ENCODE results near the gene NNAT. TPM values are rescaled to one million over a fixed set of nuclear protein-coding genes. Genes with fewer than 3 reads are reported as not detected.
"Not testable (repeated sequence)": the region's sequence is repeated elsewhere in the genome, so short reads cannot be mapped to it uniquely, and the experiment has no call there.

Gene NNAT
- total RNA-seq, 1 donor from 2014 or later: not detected

GRCh38 chr20:37544386-37544785 is 23.3 kb downstream of the NNAT start:
- H3K27ac Mint-ChIP-seq: no peak overlapping the region
- no peak for DNase-seq (ENCODE audit: low spot score)
- peaks cover 9% of the 10 kb centered on the region for H3K27me3 Mint-ChIP-seq (ENCODE audit: low read depth)
- H3K36me3 Mint-ChIP-seq (ENCODE audit: low read depth): no peaks in the 10 kb centered on the region
- H3K4me1 Mint-ChIP-seq (ENCODE audit: low read depth): no peaks in the 10 kb centered on the region
- H3K4me3 Mint-ChIP-seq (ENCODE audit: low read depth): no peak overlapping the region
- intact Hi-C loops (cut with micrococcal nuclease): no loop called here
- no peaks in the 10 kb centered on the region for H3K9me3 Mint-ChIP-seq

DNA sequence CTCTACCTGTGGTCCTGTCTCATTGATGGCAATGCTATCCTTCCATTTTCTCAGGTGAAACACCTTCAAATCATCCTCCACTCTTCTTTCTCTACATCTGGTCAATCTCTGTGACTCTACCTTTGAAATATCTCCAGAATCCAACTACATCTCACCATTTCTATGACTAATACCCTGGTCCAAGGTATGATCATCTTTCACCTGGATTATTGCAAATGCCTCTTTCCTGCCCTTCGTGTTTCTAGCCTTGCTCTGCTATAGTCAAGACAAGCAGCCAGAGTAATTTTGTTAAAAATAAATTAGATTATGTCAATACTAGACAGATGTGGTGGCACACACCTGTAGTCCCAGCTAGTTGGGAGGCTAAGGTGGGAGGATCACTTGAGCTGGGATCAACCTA is 24.5 kb downstream of the NNAT start:
- Mint-ChIP-seq H3K9me3 (no peaks in the 10 kb centered on the region), H3K4me1 (ENCODE audit: low read depth) (no peaks in the 10 kb centered on the region), H3K27ac (no peak overlapping the region), H3K27me3 (ENCODE audit: low read depth) (peaks cover 7% of the 10 kb centered on the region), H3K36me3 (ENCODE audit: low read depth) (no peaks in the 10 kb centered on the region), H3K4me3 (ENCODE audit: low read depth) (no peak overlapping the region)
- intact Hi-C loops (cut with micrococcal nuclease): no loop called here
- DNase-seq (ENCODE audit: low spot score): no peak

DNA sequence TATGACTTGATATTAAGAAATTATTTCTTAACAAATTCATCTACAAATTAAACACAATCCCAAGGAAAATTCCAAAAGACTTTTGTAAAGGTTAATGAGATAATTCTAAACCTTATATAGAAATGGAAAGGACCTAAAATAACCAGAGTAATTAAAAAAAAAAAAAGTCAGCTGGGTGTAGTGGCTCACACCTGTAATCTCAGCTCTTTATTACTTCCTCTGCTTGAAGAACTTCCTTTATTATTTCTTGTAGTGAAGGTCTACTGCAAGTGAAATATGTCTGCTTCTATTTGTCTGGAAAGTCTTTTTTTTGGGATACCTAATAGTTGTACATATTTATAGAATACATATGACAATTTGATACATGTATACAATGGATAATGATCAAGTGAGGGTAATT is 26.9 kb downstream of the NNAT start:
- H3K9me3 Mint-ChIP-seq: no peaks in the 10 kb centered on the region
- H3K4me3 Mint-ChIP-seq (ENCODE audit: low read depth): no peak overlapping the region
- peaks cover 21% of the 10 kb centered on the region for H3K27me3 Mint-ChIP-seq (ENCODE audit: low read depth)
- H3K27ac Mint-ChIP-seq: no peak overlapping the region
- no peaks in the 10 kb centered on the region for H3K36me3 Mint-ChIP-seq (ENCODE audit: low read depth)
- H3K4me1 Mint-ChIP-seq (ENCODE audit: low read depth): peaks cover 4% of the 10 kb centered on the region
- intact Hi-C loops (cut with micrococcal nuclease): no loop called here
- no peak for DNase-seq (ENCODE audit: low spot score)

DNA sequence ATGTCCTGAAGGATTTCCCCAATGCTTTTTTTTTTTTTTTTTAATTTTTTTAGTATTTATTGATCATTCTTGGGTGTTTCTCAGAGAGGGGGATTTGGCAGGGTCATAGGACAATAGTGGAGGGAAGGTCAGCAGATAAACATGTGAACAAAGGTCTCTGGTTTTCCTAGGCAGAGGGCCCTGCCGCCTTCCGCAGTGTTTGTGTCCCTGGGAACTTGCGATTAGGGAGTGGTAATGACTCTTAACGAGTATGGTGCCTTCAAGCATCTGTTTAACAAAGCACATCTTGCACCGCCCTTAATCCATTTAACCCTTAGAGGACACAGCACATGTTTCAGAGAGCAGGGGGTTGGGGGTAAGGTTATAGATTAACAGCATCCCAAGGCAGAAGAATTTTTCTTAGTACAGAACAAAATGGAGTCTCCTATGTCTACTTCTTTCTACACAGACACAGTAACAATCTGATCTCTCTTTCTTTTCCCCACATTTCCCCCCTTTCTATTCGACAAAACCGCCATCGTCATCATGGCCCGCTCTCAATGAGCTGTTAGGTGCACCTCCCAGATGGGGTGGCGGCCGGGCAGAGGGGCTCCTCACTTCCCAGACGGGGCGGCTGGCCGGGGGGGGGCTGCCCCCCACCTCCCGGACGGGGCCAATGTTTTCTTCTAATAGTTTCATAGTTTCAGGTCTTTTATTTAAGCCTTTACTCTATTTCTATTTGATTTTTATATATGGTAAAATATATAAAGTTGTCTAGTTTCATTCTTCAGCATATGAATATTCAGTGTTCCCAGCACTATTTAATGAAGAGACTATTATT is 29.3 kb downstream of the NNAT start:
- H3K36me3 Mint-ChIP-seq (ENCODE audit: low read depth); H3K4me3 Mint-ChIP-seq (ENCODE audit: low read depth); intact Hi-C loops (cut with micrococcal nuclease); DNase-seq (ENCODE audit: low spot score); H3K9me3 Mint-ChIP-seq; H3K4me1 Mint-ChIP-seq (ENCODE audit: low read depth); H3K27ac Mint-ChIP-seq: not testable (repeated sequence)
- H3K27me3 Mint-ChIP-seq (ENCODE audit: low read depth): peaks cover 18% of the 10 kb centered on the region

DNA sequence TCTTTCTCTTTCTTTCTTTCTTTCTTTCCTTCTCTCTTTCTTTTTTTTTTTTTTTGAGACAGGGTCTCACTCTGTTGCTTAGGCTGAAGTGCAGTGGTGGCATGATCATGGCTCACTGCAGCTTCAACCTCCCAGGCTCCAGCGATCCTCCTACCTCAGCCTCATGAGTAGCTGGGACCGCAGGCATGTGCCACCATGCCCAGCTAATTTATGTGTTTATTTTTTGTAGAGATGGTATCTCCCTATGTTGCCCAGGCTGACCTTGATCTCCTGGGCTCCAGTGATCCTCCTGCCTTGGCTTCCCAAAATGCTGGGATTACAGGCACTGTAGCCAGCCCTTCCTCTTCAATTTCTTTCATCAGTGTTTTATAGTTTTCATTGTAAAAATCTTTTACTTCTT is 30.6 kb downstream of the NNAT start:
- intact Hi-C loops (cut with micrococcal nuclease); H3K4me1 Mint-ChIP-seq (ENCODE audit: low read depth); H3K4me3 Mint-ChIP-seq (ENCODE audit: low read depth); H3K9me3 Mint-ChIP-seq; DNase-seq (ENCODE audit: low spot score); H3K36me3 Mint-ChIP-seq (ENCODE audit: low read depth); H3K27ac Mint-ChIP-seq: not testable (repeated sequence)
- H3K27me3 Mint-ChIP-seq (ENCODE audit: low read depth): peaks cover 21% of the 10 kb centered on the region

- H3K27me3 Mint-ChIP-seq (ENCODE audit: low read depth): peaks cover 28% of the 10 kb centered on the region
- DNase-seq (ENCODE audit: low spot score): no peak
- H3K36me3 Mint-ChIP-seq (ENCODE audit: low read depth): no peaks in the 10 kb centered on the region
- no peak overlapping the region for H3K27ac Mint-ChIP-seq
- H3K9me3 Mint-ChIP-seq: no peaks in the 10 kb centered on the region
- H3K4me3 Mint-ChIP-seq (ENCODE audit: low read depth): no peak overlapping the region
- H3K4me1 Mint-ChIP-seq (ENCODE audit: low read depth): peaks cover 4% of the 10 kb centered on the region
- intact Hi-C loops (cut with micrococcal nuclease): no loop called here
Observed at GRCh38 chr20:37552415-37552814, 31.4 kb downstream of the NNAT start.

DNA sequence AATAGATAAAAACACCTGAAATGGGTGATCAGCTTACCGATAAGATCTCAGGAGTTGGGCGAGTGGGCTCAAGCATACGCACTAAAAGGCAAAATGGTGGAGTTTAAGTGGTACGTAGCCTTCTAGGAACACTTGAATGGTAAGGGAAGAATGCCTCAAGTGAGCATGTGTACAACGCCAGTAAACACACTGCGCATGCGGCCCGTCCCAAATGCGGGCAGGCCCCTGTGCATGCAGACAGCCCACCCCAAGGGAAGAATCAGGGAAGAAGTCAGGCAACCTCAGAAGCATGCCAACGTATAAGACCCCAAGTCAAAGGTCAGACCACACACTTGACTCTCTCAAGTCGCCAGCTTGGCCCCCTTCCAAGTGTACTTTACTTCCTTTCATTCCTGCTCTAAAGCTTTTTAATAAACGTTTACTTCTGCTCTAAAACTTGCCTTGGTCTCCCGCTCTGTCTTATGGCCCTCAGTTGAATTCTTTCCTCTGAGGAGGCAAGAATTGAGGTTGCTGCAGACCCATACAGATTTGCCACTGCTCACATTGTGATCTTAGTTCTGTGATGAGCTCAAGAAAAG is 33.8 kb downstream of the NNAT start:
- H3K4me3 Mint-ChIP-seq (ENCODE audit: low read depth); H3K4me1 Mint-ChIP-seq (ENCODE audit: low read depth); H3K36me3 Mint-ChIP-seq (ENCODE audit: low read depth); intact Hi-C loops (cut with micrococcal nuclease); H3K9me3 Mint-ChIP-seq; H3K27ac Mint-ChIP-seq; DNase-seq (ENCODE audit: low spot score): not testable (repeated sequence)
- peaks cover 28% of the 10 kb centered on the region for H3K27me3 Mint-ChIP-seq (ENCODE audit: low read depth)

DNA sequence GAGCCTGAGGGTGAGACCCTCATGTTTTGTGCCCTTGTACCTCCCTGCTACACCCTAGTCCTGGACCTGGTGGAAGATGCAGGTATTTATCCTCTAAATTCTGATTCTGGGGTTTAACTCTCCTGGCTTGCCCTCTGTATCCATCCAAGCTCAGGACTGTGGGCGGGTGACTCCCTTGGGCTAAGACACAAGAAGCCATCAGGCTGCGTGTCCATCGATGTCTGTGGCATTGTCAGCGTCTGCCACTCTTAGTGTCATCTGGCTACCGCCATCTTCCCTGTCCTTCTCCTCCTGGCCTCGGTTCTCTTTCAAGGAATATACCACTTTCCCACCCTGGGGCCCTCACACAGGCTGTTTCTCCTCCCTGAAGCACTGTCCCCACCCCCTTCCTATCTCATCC is 35.5 kb downstream of the NNAT start:
- Mint-ChIP-seq H3K27ac (no peak overlapping the region), H3K36me3 (ENCODE audit: low read depth) (no peaks in the 10 kb centered on the region), H3K27me3 (ENCODE audit: low read depth) (peaks cover 26% of the 10 kb centered on the region), H3K4me3 (ENCODE audit: low read depth) (no peak overlapping the region), H3K4me1 (ENCODE audit: low read depth) (peaks cover 4% of the 10 kb centered on the region), H3K9me3 (no peaks in the 10 kb centered on the region)
- no peak for DNase-seq (ENCODE audit: low spot score)
- intact Hi-C loops (cut with micrococcal nuclease): no loop called here

DNA sequence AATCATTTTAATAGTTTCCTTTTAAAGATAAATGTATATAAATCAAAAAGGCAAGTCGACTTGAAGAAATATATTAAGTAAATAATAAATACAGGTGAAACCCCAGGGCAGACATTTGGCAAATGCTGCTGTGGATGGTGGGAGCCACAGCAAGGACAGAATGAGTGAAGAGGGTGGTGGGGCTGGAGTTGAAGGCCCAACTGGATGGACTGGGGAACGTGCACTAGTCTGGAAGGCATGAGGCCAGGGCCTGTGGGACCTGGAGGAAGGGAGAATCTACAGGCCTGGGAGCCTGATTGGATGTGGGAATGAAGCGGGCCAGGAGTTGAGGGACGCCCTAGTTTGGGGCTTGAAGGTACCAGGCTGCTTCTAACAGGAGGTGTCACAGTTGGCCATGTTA is 37.3 kb downstream of the NNAT start:
- no peak overlapping the region for H3K27ac Mint-ChIP-seq
- no peaks in the 10 kb centered on the region for H3K4me1 Mint-ChIP-seq (ENCODE audit: low read depth)
- no peak overlapping the region for H3K4me3 Mint-ChIP-seq (ENCODE audit: low read depth)
- DNase-seq (ENCODE audit: low spot score): no peak
- H3K9me3 Mint-ChIP-seq: no peaks in the 10 kb centered on the region
- H3K36me3 Mint-ChIP-seq (ENCODE audit: low read depth): no peaks in the 10 kb centered on the region
- H3K27me3 Mint-ChIP-seq (ENCODE audit: low read depth): peaks cover 13% of the 10 kb centered on the region
- intact Hi-C loops (cut with micrococcal nuclease): no loop called here

- no peaks in the 10 kb centered on the region for H3K9me3 Mint-ChIP-seq
- intact Hi-C loops (cut with micrococcal nuclease): no loop called here
- no peak overlapping the region for H3K4me3 Mint-ChIP-seq (ENCODE audit: low read depth)
- no peaks in the 10 kb centered on the region for H3K36me3 Mint-ChIP-seq (ENCODE audit: low read depth)
- peaks cover 14% of the 10 kb centered on the region for H3K27me3 Mint-ChIP-seq (ENCODE audit: low read depth)
- H3K27ac Mint-ChIP-seq: no peak overlapping the region
- no peak for DNase-seq (ENCODE audit: low spot score)
- H3K4me1 Mint-ChIP-seq (ENCODE audit: low read depth): no peaks in the 10 kb centered on the region
Observed at GRCh38 chr20:37558779-37559178, 37.7 kb downstream of the NNAT start.

DNA sequence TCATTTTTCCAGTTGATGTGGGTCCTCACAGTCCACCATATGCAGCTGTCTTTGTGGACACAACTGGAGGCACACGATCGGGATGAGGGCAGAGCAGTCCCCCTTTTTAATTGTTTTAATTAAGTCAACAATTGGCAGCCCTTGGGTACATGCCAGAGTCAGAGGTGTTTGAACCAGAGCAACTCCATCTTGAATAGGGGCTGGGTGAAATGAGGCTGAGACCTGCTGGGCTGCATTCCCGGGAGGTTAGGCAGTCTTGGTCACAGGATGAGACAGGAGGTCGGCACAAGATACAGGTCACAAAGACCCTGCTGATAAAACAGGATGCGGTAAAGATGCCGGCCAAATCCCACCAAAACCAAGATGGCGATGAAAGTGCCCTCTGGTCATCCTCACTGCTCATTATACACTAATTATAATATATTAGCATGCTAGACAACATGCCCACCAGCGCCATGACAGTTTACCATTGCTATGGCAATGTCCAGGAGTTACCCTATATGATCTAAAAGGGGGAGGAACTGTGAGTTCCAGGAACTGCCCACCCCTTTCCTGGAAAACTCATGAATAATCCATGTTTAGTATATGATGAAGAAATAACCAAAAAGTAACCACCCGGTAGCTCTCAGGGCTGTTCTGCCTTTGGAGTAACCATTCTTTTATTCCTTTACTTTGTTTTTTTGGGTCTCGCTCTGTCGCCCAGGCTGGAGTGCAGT is 38.4 kb downstream of the NNAT start:
- DNase-seq (ENCODE audit: low spot score): no peak
- no peaks in the 10 kb centered on the region for H3K4me1 Mint-ChIP-seq (ENCODE audit: low read depth)
- intact Hi-C loops (cut with micrococcal nuclease): loop anchor here (5.0 to 10.0 kb wide), 3 partner anchors 345 to 665 kb away; partner anchors contain the start of gene VSTM2L
- peaks cover 14% of the 10 kb centered on the region for H3K27me3 Mint-ChIP-seq (ENCODE audit: low read depth)
- H3K27ac Mint-ChIP-seq: no peak overlapping the region
- no peaks in the 10 kb centered on the region for H3K9me3 Mint-ChIP-seq
- H3K36me3 Mint-ChIP-seq (ENCODE audit: low read depth): no peaks in the 10 kb centered on the region
- no peak overlapping the region for H3K4me3 Mint-ChIP-seq (ENCODE audit: low read depth)

- Mint-ChIP-seq H3K27ac (no peak overlapping the region), H3K4me3 (ENCODE audit: low read depth) (no peak overlapping the region), H3K27me3 (ENCODE audit: low read depth) (peaks cover 19% of the 10 kb centered on the region), H3K36me3 (ENCODE audit: low read depth) (no peaks in the 10 kb centered on the region), H3K4me1 (ENCODE audit: low read depth) (no peaks in the 10 kb centered on the region), H3K9me3 (no peaks in the 10 kb centered on the region)
- DNase-seq (ENCODE audit: low spot score): no peak
- intact Hi-C loops (cut with micrococcal nuclease): loop anchor here (5.0 to 10.0 kb wide), 3 partner anchors 344 to 664 kb away; partner anchors contain the start of gene VSTM2L
Observed at GRCh38 chr20:37560629-37561028, 39.6 kb downstream of the NNAT start.
